HPDE6-E6E7 (cell line): ENCODE data around the gene INS.
"Not testable (repeated sequence)": the region's sequence is repeated elsewhere in the genome, so short reads cannot be mapped to it uniquely, and the experiment has no call there.

Source experiments
- DNase-seq: peaks from one replicate; pipeline ENCODE4 v3.0.0; 2011; ENCODE audit warnings: missing footprints; ENCODE audit errors: extremely low spot score

INS gene

GRCh38 chr11:2180789-2181370 lies 19.9 kb upstream of the INS start:
- DNase-seq, result peak; percentile 48

- DNase-seq, result no peak
These were observed 19.3 kb upstream of the INS start for GRCh38 chr11:2180347-2180746.

- DNase-seq, result no peak
These were observed 18.5 kb upstream of the INS start for GRCh38 chr11:2179516-2179915.

GRCh38 chr11:2178906-2179494 lies 18.0 kb upstream of the INS start:
- DNase-seq, result peak; percentile 68

GRCh38 chr11:2178055-2178773 lies 17.2 kb upstream of the INS start:
- not testable (repeated sequence) for DNase-seq

- no peak for DNase-seq
These were observed 16.1 kb upstream of the INS start for GRCh38 chr11:2177076-2177475.

- DNase-seq, result no peak
These were observed 15.4 kb upstream of the INS start for GRCh38 chr11:2176389-2176900.

- peak; percentile 64 for DNase-seq
These were observed 14.7 kb upstream of the INS start for GRCh38 chr11:2175659-2176058.

GRCh38 chr11:2174361-2174760 lies 13.4 kb upstream of the INS start:
- no peak for DNase-seq

GRCh38 chr11:2173761-2174160 lies 12.8 kb upstream of the INS start:
- DNase-seq, result no peak

GRCh38 chr11:2173150-2173693 lies 12.2 kb upstream of the INS start:
- DNase-seq, result no peak

- DNase-seq, result no peak
These were observed 11.7 kb upstream of the INS start for GRCh38 chr11:2172676-2173075.

GRCh38 chr11:2171591-2172003 lies 10.6 kb upstream of the INS start, which contains the start of gene TH:
Gene TH, minus strand, starts transcription at chr11:2171815. Its CDS starts 29 bp downstream, at chr11:2171786.
- DNase-seq, result no peak

GRCh38 chr11:2169626-2170570 lies 8.9 kb upstream of the INS start:
- no peak for DNase-seq

- DNase-seq, result no peak
These were observed 8.0 kb upstream of the INS start for GRCh38 chr11:2169005-2169378.

- DNase-seq, result no peak
These were observed 7.4 kb upstream of the INS start for GRCh38 chr11:2168286-2169004.

GRCh38 chr11:2167141-2168045 lies 6.4 kb upstream of the INS start:
- no peak for DNase-seq

GRCh38 chr11:2166091-2166851 lies 5.3 kb upstream of the INS start:
- DNase-seq, result no peak

- no peak for DNase-seq
These were observed 4.6 kb upstream of the INS start for GRCh38 chr11:2165571-2165970.
